AG10803 (cell line): ENCODE results near the gene UBE2J1.

Experiments used
- DNase-seq: peaks from one replicate; pipeline ENCODE4 v3.0.0; 2010; ENCODE audit warnings: low read depth
- H3K4me3 ChIP-seq: 2 replicates; pipeline ENCODE4 v1.5.1; 2011; ENCODE audit warnings: mild to moderate bottlenecking, low read length, control low read depth
- TF ChIP-seq, protein P1 (sequence below): conservative IDR thresholded peaks from 2 replicates; pipeline ENCODE4 v1.5.1; 2011; ENCODE audit warnings: mild to moderate bottlenecking, low read length, control low read depth, inconsistent platforms

The UBE2J1 gene

GRCh38 chr6:89346433-89346832, 6.1 kb downstream of the UBE2J1 start:
- TF ChIP-seq, protein P1, sequence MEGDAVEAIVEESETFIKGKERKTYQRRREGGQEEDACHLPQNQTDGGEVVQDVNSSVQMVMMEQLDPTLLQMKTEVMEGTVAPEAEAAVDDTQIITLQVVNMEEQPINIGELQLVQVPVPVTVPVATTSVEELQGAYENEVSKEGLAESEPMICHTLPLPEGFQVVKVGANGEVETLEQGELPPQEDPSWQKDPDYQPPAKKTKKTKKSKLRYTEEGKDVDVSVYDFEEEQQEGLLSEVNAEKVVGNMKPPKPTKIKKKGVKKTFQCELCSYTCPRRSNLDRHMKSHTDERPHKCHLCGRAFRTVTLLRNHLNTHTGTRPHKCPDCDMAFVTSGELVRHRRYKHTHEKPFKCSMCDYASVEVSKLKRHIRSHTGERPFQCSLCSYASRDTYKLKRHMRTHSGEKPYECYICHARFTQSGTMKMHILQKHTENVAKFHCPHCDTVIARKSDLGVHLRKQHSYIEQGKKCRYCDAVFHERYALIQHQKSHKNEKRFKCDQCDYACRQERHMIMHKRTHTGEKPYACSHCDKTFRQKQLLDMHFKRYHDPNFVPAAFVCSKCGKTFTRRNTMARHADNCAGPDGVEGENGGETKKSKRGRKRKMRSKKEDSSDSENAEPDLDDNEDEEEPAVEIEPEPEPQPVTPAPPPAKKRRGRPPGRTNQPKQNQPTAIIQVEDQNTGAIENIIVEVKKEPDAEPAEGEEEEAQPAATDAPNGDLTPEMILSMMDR, result no peak
- no peak overlapping the region for H3K4me3 ChIP-seq
- no peak for DNase-seq

- H3K4me3 ChIP-seq, result no peak overlapping the region
- DNase-seq, result no peak
- TF ChIP-seq, protein P1, result no peak
These were observed 13.0 kb downstream of the UBE2J1 start for GRCh38 chr6:89339565-89339964.

DNA sequence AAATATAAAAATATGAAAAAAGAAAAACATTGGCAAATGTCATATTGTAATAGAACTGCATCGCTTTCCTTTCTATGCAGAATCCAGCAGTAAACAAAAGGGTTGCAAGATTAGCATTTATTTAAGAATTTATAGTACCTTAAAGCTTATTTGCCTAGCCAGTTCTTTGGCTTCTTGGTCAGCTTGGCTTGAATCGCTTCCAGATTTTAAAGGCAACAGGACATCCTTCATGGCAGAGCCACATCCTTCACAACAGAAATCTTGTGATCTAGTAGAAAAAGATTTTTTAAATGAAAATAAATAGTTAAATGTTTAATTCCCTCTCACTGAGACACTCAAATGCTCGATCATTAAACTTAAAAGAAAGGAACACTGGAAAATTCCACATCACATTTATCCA, 17.4 kb downstream of the UBE2J1 start:
- no peak overlapping the region for H3K4me3 ChIP-seq
- TF ChIP-seq, protein P1, result no peak
- no peak for DNase-seq

DNA sequence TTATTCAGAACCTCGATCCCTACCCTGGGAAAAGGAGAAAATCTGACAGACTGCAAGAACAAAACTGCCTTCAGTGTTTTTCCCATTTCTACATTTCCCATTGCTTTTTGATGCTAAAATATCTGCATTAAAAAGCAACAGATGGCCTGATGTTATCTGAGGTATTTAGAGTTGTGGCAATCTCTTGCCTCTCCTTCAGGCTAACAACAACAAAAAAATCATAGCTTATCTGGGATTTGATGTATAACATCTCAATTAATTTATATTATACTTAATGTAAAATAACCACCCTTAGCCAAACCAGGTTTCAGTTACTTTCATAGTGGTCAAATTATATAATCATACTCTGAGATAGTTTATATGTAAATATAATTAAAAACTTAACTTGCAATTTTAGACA, 21.6 kb downstream of the UBE2J1 start:
- no peak for DNase-seq
- TF ChIP-seq, protein P1, result no peak
- H3K4me3 ChIP-seq, result no peak overlapping the region

GRCh38 chr6:89328976-89329375, 23.5 kb downstream of the UBE2J1 start:
- no peak for DNase-seq
- H3K4me3 ChIP-seq, result no peak overlapping the region
- TF ChIP-seq, protein P1, result no peak

DNA sequence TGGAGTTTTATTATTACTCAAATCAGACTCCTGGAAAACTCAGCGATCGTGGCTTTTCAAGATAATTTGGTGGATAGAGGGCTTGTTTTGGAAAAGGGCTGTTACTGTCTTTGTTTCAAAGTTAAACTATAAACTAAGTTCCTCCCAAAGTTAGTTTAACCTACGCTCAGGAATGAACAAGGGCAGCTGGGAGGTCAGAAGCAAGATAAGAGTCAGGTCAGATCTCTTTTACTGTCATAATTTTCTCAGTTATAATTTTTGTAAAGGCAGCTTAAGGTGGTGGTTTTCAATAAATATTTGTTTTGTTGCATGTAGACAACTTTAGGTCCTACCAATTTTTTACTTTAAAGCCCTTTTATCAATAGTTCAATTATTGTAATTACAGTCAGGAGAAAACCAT, 28.2 kb downstream of the UBE2J1 start:
- DNase-seq, result no peak
- TF ChIP-seq, protein P1, result no peak
- H3K4me3 ChIP-seq, result no peak overlapping the region

GRCh38 chr6:89323511-89323971, 29.0 kb downstream of the UBE2J1 start:
- no peak for DNase-seq
- TF ChIP-seq, protein P1, result no peak
- no peak overlapping the region for H3K4me3 ChIP-seq
